ENCODE results near the gene PTPRD.

PTPRD gene

GRCh38 chr9:10436756-10437155 is 176.0 kb downstream of the PTPRD start:
- no peak for TF ChIP-seq CTCF (IDR thresholded peaks at IDR 0.05; ENCODE audit: extremely low read depth, missing control alignments)
- no peak for DNase-seq (ENCODE audit: low spot score)

- DNase-seq (ENCODE audit: low spot score) = no peak
- TF ChIP-seq CTCF (IDR thresholded peaks at IDR 0.05; ENCODE audit: extremely low read depth, missing control alignments) = no peak
These were observed 178.4 kb downstream of the PTPRD start for GRCh38 chr9:10434412-10434811.

GRCh38 chr9:10411272-10411671 is 201.5 kb downstream of the PTPRD start:
- no peak for DNase-seq (ENCODE audit: low spot score)

GRCh38 chr9:10403283-10403682 is 209.5 kb downstream of the PTPRD start:
- TF ChIP-seq CTCF (IDR thresholded peaks at IDR 0.05; ENCODE audit: extremely low read depth, missing control alignments) = no peak
- no peak for DNase-seq (ENCODE audit: low spot score)

More at GRCh38 chr9:10411272-10411671, 201.5 kb downstream of the PTPRD start:
- no peak for TF ChIP-seq CTCF (IDR thresholded peaks at IDR 0.05; ENCODE audit: extremely low read depth, missing control alignments)

GRCh38 chr9:10396615-10397014 is 216.2 kb downstream of the PTPRD start:
- no peak for TF ChIP-seq CTCF (IDR thresholded peaks at IDR 0.05; ENCODE audit: extremely low read depth, missing control alignments)
- no peak for DNase-seq (ENCODE audit: low spot score)

GRCh38 chr9:10387282-10387681 is 225.5 kb downstream of the PTPRD start:
- no peak for DNase-seq (ENCODE audit: low spot score)
- no peak for TF ChIP-seq CTCF (IDR thresholded peaks at IDR 0.05; ENCODE audit: extremely low read depth, missing control alignments)

- TF ChIP-seq CTCF (IDR thresholded peaks at IDR 0.05; ENCODE audit: extremely low read depth, missing control alignments) = no peak
- DNase-seq (ENCODE audit: low spot score) = no peak
These were observed 241.0 kb downstream of the PTPRD start for GRCh38 chr9:10371824-10372223.

Data from GM20000 (cell line).